Loucy (cell line): ENCODE results near the gene SSPN.

Experiments
- H2AFZ ChIP-seq: fragments of 200-600 bp; sonication (generic); 2 replicates; pipeline ENCODE4 v1.6.0; 2016; ENCODE audit warnings: antibody characterized with exemption, mild to moderate bottlenecking, low read length, moderate library complexity
- H3F3A ChIP-seq: fragments of 200-600 bp; 2 replicates; pipeline ENCODE4 v1.6.0; 2016; ENCODE audit warnings: antibody characterized with exemption, low read depth, mild to moderate bottlenecking
- H3K27me3 ChIP-seq: fragments of 200-600 bp; sonication (generic); 2 replicates; pipeline ENCODE4 v1.6.1; 2014; ENCODE audit warnings: low read length, mild to moderate bottlenecking; ENCODE audit not compliant: insufficient read depth, poor library complexity, severe bottlenecking
- H3K36me3 ChIP-seq: fragments of 200-600 bp; sonication (generic); 2 replicates; pipeline ENCODE4 v1.6.1; 2016; ENCODE audit warnings: low read length; ENCODE audit not compliant: insufficient read depth
- H3K4me1 ChIP-seq: fragments of 200-600 bp; sonication (generic); 2 replicates; pipeline ENCODE4 v1.5.1; 2014; ENCODE audit warnings: low read length, mild to moderate bottlenecking; ENCODE audit not compliant: insufficient read depth, poor library complexity, severe bottlenecking
- H3K4me2 ChIP-seq: fragments of 200-600 bp; sonication (generic); 2 replicates; pipeline ENCODE4 v1.6.0; 2014; ENCODE audit warnings: antibody characterized with exemption, low read length, low read depth, mild to moderate bottlenecking; ENCODE audit not compliant: poor library complexity, severe bottlenecking
- H3K4me3 ChIP-seq: fragments of 200-600 bp; sonication (generic); 2 replicates; pipeline ENCODE4 v1.5.1; 2014; ENCODE audit warnings: low read length, mild to moderate bottlenecking, mixed read lengths; ENCODE audit not compliant: poor library complexity, severe bottlenecking
- H3K79me2 ChIP-seq: fragments of 200-600 bp; sonication (generic); 2 replicates; pipeline ENCODE4 v1.6.1; 2014; ENCODE audit warnings: low read length; ENCODE audit not compliant: insufficient read depth
- H3K9ac ChIP-seq: fragments of 200-600 bp; sonication (generic); 2 replicates; pipeline ENCODE4 v1.6.0; 2014; ENCODE audit warnings: mild to moderate bottlenecking, low read depth, low read length, moderate library complexity; ENCODE audit not compliant: poor library complexity, severe bottlenecking
- H3K9me2 ChIP-seq: fragments of 200-600 bp; sonication (generic); replicated peaks from 2 replicates; pipeline ENCODE4 v1.6.1; 2016; ENCODE audit warnings: low read depth, low read length, mixed read lengths
- H3K9me3 ChIP-seq: fragments of 200-600 bp; sonication (generic); 2 replicates; pipeline ENCODE4 v1.6.1; 2014; ENCODE audit warnings: mild to moderate bottlenecking, antibody characterized with exemption, low read length, low read depth; ENCODE audit not compliant: insufficient read depth
- H4K20me1 ChIP-seq: fragments of 200-600 bp; sonication (generic); 2 replicates; pipeline ENCODE4 v1.6.0; 2014; ENCODE audit warnings: antibody characterized with exemption, low read length, mild to moderate bottlenecking; ENCODE audit not compliant: insufficient read depth, poor library complexity, severe bottlenecking
- EZH2phosphoT487 ChIP-seq: fragments of 200-600 bp; IDR thresholded peaks from 2 replicates; pipeline ENCODE4 v1.6.1; 2018; ENCODE audit warnings: antibody characterized with exemption, mild to moderate bottlenecking, moderate library complexity, borderline replicate concordance
- TF ChIP-seq, protein P1 (sequence below): fragments of 200-600 bp; sonication (generic); conservative IDR thresholded peaks from 2 replicates; pipeline ENCODE4 v1.5.1; 2014; ENCODE audit warnings: mild to moderate bottlenecking, antibody characterized with exemption, low read length

The SSPN gene

DNA sequence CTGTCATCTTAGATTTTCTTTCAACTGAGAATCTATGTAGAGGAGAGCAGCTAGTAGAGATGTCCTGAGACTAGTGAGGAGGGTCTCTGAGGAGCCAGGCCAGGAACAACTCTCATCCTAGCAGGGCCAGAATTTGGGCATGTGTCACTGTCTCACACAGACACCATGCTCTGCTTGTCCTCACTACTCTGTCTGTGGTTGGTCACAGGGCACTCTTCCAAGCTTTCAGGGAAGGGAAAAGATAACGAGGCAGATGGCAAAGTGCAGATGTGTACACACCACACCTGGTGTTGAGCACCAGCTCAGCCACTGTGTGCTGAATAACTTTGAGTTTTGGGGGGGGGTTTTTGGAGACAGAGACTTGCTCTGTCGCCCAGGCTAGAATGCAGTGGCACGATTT lies 2.5 kb downstream of the SSPN start:
- Histone ChIP-seq H3F3A (no peaks in the 10 kb centered on the region), H3K36me3 (no peaks in the 10 kb centered on the region), H3K27me3 (no peaks in the 10 kb centered on the region), H3K79me2 (no peaks in the 10 kb centered on the region), H4K20me1 (no peaks in the 10 kb centered on the region), H3K9me2 (no peaks in the 10 kb centered on the region), H2AFZ (no peak overlapping the region), H3K4me1 (no peaks in the 10 kb centered on the region), H3K4me2 (no peak overlapping the region), H3K9ac (no peak overlapping the region), H3K9me3 (no peaks in the 10 kb centered on the region), H3K4me3 (no peak overlapping the region)
- TF ChIP-seq, protein P1, sequence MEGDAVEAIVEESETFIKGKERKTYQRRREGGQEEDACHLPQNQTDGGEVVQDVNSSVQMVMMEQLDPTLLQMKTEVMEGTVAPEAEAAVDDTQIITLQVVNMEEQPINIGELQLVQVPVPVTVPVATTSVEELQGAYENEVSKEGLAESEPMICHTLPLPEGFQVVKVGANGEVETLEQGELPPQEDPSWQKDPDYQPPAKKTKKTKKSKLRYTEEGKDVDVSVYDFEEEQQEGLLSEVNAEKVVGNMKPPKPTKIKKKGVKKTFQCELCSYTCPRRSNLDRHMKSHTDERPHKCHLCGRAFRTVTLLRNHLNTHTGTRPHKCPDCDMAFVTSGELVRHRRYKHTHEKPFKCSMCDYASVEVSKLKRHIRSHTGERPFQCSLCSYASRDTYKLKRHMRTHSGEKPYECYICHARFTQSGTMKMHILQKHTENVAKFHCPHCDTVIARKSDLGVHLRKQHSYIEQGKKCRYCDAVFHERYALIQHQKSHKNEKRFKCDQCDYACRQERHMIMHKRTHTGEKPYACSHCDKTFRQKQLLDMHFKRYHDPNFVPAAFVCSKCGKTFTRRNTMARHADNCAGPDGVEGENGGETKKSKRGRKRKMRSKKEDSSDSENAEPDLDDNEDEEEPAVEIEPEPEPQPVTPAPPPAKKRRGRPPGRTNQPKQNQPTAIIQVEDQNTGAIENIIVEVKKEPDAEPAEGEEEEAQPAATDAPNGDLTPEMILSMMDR: no peak
- no peak for TF ChIP-seq EZH2phosphoT487

DNA sequence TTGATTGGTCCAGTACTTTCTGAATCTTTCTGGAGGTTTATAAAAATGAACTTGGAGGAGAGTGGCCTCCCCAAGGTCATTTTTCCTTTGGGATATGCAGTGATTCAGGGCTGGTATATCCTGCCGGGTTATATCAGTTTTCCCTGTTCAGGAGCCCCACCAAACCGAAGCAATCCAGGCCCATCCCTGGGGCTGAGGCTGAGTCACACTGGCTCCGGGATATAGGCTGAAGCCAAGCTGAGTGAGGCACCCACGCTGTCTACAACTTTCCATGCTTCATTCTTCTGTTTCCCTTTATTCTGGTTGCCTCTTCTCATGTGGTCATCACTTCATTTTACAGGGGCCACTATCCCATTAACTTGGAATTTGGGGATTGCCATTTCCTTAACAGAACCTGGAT lies 3.4 kb downstream of the SSPN start:
- H4K20me1 ChIP-seq: no peaks in the 10 kb centered on the region
- H3K9ac ChIP-seq: no peak overlapping the region
- H3K36me3 ChIP-seq: no peaks in the 10 kb centered on the region
- no peak overlapping the region for H3K4me2 ChIP-seq
- H3K27me3 ChIP-seq: no peaks in the 10 kb centered on the region
- no peaks in the 10 kb centered on the region for H3K79me2 ChIP-seq
- H3F3A ChIP-seq: no peaks in the 10 kb centered on the region
- TF ChIP-seq, protein P1: no peak
- no peak for TF ChIP-seq EZH2phosphoT487
- no peak overlapping the region for H3K4me3 ChIP-seq
- no peaks in the 10 kb centered on the region for H3K9me2 ChIP-seq
- H2AFZ ChIP-seq: no peak overlapping the region
- H3K9me3 ChIP-seq: no peaks in the 10 kb centered on the region
- no peaks in the 10 kb centered on the region for H3K4me1 ChIP-seq

DNA sequence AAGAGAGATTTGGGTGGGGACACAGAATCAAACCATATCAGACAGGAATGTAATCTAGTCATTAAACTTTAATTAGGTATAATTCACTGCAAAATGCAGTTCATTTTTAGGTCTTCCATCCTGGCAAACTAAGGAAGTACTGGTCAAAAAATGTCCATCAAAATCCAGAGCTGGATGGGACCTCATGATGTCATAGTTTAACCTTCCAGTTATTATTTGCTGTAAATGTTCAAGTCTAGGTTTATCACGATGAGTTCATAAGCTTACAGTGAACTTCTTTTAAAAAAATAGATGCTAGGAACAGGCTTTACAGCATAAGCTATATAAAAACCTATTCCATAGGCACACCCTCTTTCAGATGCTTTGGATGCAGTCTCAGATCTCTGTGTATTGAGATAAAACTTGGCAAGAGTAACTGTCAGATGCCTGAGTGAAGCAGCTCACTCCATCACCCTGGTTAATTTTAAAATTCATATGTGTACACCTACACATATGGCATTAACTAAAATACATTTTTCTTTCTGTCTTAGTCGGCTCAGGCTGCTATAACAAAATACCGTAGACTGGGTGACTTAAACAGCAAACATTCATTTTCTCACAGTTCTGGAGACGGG lies 7.9 kb downstream of the SSPN start:
- Histone ChIP-seq H4K20me1 (no peaks in the 10 kb centered on the region), H3K9me3 (no peaks in the 10 kb centered on the region), H3K4me1 (no peaks in the 10 kb centered on the region), H3K9ac (no peak overlapping the region), H3F3A (no peaks in the 10 kb centered on the region), H3K4me3 (no peak overlapping the region), H3K9me2 (no peaks in the 10 kb centered on the region), H3K79me2 (no peaks in the 10 kb centered on the region), H3K27me3 (no peaks in the 10 kb centered on the region), H2AFZ (no peak overlapping the region), H3K4me2 (no peak overlapping the region), H3K36me3 (no peaks in the 10 kb centered on the region)
- TF ChIP-seq EZH2phosphoT487: no peak
- TF ChIP-seq, protein P1: no peak
